HG03460 (cell line): Measurements from ENCODE around the gene KLK14.

Source experiments
- ATAC-seq: cut with Tn5 transposase; IDR thresholded peaks from one replicate; pipeline ENCODE4 v1.9.1; 2021; ENCODE audit not compliant: unreplicated experiment

The KLK14 gene

GRCh38 chr19:51047031-51047335, 35.7 kb downstream of the KLK14 start:
- no peak for ATAC-seq

GRCh38 chr19:51044327-51044726, 38.4 kb downstream of the KLK14 start:
- ATAC-seq, result no peak

DNA sequence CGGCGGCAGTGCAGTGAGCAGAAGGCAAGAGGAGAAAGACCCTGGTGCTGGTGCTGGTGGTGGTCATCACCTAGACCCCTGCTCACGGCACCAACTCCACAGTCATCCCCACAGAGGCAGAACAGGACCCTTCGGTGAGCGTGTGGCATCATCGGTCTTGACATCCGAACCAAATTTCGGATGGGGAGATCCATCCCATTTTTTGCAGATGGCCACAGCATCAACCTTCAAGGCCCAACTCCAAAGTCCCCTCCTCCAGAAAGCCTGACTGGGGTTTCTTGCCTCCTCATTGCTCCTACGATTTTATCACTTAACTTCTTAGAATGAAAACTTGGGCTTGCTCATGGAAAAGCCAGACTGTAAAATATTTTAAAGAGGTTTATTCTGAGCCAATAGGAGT, 39.2 kb downstream of the KLK14 start:
- ATAC-seq, result no peak

GRCh38 chr19:51040151-51040550, 42.5 kb downstream of the KLK14 start:
- ATAC-seq, result no peak

GRCh38 chr19:51036519-51036918, 46.2 kb downstream of the KLK14 start:
- no peak for ATAC-seq

DNA sequence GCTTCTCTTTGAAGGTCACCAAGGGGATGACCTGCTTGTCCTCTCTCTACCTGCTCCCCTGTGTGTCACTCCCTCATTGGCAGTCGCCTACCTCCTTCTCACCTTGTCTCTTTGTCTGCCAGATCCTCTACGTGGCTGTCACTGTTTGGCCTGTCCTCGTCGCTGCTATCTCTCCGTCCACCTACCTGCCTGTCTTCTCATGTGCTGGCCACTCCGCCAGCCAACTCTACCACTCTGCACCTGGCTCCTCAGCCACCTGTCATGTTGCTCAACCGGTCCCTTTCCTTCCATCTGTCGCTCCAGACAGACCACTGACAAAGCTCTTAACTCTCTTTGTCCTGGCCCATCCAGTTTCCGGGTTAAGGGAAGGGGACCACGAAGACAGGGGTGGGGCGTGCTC, 48.0 kb downstream of the KLK14 start, which contains the start of gene KLK12:
KLK12 (minus strand) TSS at position 299 of the 400 bp plus-strand sequence. CDS start 381 bp downstream, outside the sequence.
- no peak for ATAC-seq

DNA sequence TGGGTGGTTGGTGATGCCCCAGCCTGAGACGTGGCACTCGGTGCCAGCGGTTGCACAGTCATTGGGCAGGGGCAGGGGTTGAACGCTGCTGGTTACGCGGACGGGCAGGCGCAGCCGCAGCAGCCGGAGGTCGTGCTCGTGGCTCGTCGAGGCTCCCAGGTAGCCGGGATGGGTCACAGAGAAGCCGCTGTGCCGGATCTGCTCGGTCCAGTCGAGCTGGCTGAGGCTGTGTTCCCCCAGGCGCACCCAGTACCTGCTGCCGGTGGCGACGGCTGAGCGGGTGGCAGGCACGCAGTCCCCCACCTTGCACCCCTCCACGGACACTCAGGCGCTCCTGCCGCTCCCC, 50.8 kb downstream of the KLK14 start:
- ATAC-seq, result no peak

- ATAC-seq, result no peak
Measured at GRCh38 chr19:51031220-51031879, 51.3 kb downstream of the KLK14 start.

DNA sequence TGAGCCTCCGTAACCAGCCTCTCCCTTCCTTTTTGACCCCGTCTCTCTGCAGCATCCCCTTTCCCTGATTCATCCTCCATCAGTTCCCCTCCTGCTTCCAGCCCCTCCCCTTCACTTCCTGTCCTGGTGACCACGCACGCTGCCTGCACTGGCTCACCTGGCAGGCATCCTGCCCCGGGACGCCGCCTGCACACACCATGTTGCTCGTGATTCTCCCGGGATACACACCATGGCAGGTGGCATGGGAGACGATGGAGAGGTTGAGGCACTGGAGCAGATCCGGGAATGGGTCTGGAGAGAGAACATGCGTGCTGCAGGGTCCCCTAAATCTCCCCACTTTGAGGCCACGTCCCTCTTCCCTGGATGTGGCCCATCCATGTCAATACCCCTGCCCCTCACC, 52.1 kb downstream of the KLK14 start:
- ATAC-seq, result no peak

DNA sequence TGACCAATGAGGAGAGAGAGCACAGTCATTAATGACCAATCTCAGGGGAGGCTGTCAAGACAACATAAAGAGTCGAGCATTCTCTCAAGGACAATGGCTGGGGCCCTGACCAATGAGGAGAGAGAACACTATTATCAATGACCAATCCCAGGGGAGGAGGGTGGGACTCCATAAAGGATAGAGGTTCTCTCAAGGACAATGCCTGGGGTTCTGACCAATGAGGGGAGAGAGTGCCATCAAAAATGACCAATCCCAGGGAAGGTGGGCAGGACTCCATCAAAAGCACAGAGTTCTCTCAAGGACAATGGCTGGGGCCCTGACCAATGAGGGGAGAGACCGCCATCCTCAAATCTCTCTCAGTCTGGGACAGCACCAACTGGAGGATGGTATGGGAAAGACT, 53.0 kb downstream of the KLK14 start:
- ATAC-seq, result no peak
